DND-41 (cell line): ENCODE results near the gene ABCF2.

Experiments
- CTCF ChIP-seq: IDR thresholded peaks from 2 replicates; pipeline ENCODE4 v1.5.1; 2012; ENCODE audit warnings: borderline replicate concordance, low read length, moderate library complexity, mild to moderate bottlenecking; ENCODE audit not compliant: poor library complexity, severe bottlenecking; ENCODE audit errors: extremely low read depth
- EZH2 ChIP-seq: IDR thresholded peaks from 3 replicates; pipeline ENCODE4 v1.6.1; 2012; ENCODE audit warnings: borderline replicate concordance, low read depth, mild to moderate bottlenecking, moderate library complexity, low read length, inconsistent platforms; ENCODE audit not compliant: severe bottlenecking

GRCh38 chr7:151248346-151249033, 21.5 kb upstream of the ABCF2 start, which contains the start of gene SMARCD3:
- TF ChIP-seq CTCF (no peak), EZH2 (peak; percentile 97)
